ENCODE results near the gene POU2AF3.

Gene POU2AF3

DNA sequence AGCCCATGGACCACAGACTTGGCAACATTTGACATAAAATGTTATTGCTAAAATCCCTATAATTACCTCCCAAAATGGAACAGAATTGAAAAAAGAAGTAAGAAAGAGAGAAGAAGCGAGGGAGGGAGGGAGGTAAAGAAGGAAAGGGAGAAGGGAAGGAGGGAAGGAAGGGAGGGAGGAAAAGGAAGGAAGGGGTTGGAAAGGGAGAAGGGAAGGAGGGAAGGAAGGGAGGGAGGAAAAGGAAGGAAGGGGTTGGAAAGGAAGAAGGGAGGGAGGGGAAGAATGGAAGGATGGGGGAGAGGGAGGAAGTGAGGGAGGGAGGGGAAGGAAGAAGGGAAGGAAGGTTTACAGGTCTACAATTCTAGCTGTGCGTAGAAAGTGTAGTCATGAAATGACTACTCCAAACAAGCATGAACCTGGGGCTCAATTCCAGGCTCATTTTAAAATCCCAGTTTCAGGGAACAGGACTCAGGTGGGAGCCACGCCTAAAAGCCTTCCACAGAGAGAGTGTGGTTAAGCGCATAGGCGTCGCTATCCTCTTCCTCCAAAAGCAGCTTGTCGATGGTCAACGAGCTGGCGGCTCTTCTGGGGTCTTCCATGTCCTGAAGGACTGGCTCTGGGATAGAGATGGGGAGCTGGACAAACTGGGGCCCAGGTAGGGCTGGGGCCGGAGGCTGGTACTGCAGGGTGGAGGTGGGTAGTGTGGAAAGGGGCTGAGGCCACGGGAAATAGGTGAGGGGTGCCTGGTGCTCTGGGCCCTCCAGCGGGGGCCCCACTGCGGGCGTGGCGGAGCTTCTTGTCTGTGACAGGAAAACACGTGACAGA is 55.6 kb downstream of the POU2AF3 start:
- DNase-seq: no peak

DNA sequence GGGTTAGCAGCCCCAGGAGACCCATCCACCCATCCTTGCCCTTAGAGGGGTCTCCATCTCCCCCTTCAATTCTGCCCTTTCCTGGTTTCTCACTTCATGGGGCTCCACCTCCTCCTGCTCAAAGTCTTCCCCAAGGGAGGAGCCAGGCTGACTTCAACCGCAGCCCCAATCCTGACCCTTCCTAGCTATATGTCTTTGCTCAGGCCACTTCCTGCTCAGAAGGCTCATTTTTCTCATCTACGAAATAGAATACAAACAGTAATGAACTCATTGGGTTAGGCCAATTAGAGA is 56.2 kb downstream of the POU2AF3 start:
- DNase-seq: no peak

DNA sequence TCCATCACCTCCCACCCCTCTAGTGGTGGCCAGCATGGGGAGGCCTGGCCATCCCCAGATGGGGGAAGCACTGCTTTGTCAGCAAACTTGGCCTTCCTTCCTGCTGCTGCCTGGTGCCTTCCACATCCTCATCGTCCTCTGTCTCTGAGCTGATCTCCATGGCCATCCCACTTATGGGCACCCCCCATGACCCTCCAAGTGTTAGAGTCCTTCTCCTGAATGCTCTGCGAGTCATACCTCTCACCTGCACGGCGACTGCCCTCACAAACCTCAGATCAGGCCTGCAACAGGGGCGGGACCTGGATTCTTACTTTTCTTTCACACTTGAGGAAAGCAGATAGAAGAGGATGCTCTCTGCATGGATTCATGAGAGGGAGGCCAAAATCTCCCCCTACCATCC is 56.8 kb downstream of the POU2AF3 start:
- DNase-seq: no peak

DNA sequence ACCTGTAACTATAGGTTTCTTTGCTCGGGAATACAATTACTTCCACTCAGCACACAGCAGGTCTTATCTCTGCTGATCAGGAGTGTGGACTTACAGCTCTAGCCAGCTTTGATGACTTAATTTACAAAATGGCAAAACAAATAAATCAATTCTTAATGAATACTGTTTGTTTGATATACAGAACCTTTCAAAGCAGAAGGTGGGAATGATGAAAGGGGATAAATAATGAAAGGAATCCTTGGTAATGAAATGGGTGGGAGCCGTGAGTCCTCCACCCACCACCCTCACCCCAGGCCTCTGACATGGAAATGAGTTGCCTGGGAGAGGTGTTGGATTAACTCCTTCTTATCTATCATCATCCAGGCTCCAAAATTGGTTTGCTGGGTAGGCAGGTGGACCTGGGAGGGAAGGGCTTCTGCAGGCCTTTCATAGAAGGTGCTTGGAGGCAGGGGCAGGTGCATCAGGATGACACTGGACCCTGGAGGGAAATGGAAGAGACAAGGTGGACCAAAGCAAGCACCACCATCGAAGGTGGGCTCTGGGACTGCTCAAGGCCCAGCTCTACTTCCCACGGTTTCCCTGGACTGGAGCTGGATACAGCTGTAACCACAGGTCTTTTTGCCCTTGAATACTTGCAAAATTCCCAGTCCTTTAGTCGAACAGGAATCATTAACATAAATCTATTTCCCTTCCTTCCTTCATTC is 57.8 kb downstream of the POU2AF3 start:
- DNase-seq: no peak

DNA sequence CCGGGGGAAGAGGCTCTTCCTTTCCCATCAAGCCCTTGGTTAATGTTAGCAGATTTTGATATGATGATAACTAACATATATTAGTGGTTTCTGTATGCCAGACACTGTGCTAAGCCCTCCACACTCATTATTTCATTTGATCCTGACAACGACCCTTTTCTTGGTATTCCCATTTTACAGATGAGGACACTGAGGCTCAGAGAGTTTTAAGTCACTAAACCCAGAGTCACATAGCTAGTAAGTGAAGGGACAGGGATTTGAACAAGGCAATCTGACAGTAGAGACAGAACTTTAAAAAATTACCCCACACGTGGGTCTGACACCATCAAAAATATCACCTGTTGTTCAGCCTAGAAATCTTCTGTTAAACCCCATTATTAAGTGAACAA is 58.3 kb downstream of the POU2AF3 start:
- no peak for DNase-seq

DNA sequence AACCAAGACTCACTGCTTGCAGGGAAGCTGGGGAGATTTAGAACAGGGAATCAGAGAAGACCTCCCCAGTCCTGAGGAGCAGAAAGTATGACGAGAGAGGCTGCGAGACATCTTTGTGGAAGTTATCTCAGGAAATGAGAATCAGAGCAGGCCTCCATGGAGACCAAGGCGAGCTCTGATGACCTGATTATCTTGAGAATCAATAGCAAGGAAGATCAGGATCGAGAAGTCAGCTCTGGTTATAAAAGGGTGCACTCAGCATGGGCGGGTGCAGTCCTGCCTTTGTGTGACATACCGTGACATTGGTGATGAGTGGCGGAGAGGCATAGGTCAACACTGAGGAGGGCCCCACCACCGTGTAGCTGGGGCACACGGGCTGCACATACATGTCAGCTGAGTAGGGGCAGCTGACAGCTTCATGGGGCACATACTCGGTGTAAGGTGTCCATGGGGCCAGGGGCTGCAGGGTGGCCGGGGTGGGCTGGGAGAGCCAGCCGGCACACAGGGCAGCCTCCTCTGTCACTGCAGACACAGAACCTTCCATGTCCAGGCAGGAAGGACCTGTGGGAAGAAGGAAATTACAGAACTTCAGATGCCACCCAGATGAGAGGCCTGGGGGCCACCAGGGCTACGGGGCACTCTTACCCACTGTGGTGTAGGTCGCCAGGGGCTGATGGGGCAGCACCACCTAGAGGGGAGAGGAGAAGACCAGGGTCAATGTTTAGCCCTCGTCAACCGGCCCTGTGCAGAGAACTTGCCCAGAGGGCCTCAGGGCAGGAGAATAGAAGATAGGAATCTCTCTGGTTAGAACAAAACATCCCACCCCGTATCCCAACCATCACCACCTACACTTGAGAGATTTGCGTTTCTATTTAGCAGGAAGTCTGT is 59.0 kb downstream of the POU2AF3 start:
- DNase-seq: no peak
